ENCODE results near the gene SEL1L2.
A peak's percentile ranks its signal among the peaks of the same experiment; 100 is the strongest.
"Not testable (repeated sequence)": the region's sequence is repeated elsewhere in the genome, so short reads cannot be mapped to it uniquely, and the experiment has no call there.

SEL1L2 gene, protein sequence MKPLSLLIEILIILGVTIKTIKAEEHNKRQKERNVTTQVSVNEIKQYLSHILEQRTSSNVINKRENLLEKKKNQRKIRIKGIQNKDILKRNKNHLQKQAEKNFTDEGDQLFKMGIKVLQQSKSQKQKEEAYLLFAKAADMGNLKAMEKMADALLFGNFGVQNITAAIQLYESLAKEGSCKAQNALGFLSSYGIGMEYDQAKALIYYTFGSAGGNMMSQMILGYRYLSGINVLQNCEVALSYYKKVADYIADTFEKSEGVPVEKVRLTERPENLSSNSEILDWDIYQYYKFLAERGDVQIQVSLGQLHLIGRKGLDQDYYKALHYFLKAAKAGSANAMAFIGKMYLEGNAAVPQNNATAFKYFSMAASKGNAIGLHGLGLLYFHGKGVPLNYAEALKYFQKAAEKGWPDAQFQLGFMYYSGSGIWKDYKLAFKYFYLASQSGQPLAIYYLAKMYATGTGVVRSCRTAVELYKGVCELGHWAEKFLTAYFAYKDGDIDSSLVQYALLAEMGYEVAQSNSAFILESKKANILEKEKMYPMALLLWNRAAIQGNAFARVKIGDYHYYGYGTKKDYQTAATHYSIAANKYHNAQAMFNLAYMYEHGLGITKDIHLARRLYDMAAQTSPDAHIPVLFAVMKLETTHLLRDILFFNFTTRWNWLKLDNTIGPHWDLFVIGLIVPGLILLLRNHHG

DNA sequence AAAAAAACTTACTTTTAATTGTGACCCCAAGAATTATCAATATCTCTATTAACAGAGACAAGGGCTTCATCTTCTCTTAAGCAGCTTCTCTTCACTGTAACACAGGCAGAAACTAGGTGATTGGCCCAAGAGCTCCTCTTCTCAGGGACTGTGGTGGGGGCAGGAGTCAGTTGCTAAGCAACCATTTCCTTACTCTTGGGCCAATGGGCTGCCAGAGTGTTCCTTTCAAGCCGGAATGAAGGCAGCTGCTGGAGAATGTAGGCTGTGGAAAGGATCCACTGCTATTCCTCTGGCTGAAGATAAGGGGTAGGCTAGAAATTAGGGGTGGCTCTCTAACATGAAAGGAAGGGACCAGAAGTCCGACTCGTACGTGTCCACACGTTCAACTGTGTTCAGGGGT lies at the start of gene SEL1L2:
TSS of gene SEL1L2 (minus strand) at position 150 of the 400 bp plus-strand sequence. CDS start at position 70, 80 bp downstream.
- peak in 4 of 51 donors; percentile 1 to 7 (median 2) for DNase-seq

DNA sequence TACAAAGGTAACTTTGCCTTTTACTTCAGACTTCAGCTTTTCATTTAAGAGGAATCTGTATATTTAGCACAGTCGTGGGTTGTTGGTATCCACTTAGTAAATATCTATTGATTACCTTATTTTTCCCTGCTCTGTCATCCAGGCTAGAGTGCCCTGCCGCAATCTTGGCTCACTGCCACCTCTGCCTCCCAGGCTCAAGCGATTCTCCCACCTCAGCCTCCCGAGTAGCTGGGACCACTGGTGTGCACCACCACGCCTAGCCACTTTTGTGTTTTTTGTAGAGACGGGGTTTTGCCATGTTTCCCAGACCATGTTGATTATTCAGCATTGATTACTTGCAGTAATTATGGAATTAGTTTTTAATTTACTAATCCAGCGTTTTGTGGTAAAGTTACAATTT lies 46.2 kb upstream of the SEL1L2 start:
- no peak for DNase-seq

DNA sequence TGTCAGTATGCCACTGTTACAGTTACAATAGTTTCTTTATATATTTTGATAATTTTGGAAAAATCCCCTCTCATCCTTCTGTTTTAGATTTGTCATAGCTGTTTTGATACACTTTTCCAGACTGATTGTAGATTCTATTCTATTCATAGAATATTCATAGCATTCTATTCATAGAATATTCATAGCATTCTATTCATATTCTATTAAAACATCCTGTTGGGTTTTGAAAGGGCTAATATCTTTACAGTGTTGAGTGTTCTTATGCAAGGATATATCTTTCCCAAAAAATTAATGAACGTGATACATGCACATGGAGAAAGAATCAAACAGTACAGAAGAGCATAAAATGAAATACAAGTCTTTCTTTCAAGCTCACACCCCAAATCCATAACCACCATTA lies 42.9 kb upstream of the SEL1L2 start:
- DNase-seq = no peak

DNA sequence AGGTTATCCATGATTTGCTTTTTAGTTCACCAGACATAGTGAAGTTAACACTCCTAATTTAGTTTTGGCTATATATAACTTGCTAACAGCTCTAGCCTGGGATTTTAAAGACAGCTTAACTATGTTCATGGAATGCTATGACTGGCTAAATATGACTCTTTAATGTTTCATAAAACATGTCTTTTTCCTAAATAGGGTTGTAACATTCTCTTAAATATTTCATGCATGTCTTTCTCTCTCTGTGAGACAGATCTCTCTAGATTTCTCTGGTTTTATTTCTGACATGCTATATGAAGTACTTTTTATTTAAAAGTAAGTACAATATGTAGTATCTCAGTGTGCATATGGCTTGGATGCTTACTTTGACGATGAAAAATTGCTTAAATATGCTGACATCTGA lies 40.6 kb upstream of the SEL1L2 start:
- DNase-seq = no peak

DNA sequence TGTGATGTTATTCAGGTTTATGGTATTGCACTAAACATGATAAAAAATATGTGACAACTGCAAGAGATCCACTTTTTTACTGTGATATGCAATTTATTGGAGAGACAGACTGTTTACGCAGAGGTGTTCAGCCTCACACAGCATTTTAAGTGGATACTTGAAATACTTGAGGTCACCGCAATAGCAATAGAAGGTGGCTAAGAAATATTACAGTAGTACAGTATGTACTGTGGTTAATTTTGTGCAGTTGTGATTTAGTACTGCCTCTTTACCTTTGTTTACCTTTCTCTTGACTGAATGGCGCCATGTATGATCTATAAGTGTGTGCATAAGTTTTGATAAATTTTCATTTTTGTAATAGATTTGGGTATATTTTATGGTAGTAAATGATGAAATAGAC lies 22.3 kb upstream of the SEL1L2 start:
- DNase-seq = no peak

DNA sequence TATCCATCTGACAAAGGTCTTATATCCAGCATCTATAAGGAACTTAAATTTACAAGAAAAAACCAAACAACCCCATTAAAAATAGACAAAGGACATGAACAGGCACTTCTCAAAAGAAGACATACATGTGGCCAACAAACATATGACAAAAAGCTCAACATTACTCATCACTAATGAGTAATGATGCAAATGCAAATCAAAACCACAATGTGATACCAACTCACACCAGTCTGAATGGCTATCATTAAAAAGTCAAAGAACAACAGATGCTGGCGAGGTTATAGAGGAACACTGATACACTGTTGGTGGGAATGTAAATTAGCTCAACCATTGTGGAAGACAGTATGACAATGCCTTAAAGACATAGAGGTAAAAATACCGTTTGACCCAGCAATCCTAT lies 18.8 kb upstream of the SEL1L2 start:
- DNase-seq = no peak

DNA sequence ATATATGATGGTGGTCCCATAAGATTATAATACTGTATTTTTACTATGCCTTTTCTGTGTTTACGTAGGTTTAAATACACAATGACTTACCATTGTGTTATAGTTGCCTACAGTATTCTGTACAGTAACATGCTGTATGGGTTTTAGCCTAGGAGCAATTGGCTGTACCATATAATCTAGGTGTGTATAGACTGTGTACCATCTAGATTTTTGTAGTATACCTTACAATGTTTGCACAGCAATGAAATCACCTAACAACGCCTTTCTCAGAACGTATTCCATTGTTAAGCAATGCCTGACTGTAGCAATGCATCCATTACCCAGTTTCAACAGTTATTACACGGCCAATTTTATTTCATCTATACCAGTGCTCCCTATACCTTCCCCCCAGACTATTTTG lies 15.6 kb upstream of the SEL1L2 start:
- no peak for DNase-seq

DNA sequence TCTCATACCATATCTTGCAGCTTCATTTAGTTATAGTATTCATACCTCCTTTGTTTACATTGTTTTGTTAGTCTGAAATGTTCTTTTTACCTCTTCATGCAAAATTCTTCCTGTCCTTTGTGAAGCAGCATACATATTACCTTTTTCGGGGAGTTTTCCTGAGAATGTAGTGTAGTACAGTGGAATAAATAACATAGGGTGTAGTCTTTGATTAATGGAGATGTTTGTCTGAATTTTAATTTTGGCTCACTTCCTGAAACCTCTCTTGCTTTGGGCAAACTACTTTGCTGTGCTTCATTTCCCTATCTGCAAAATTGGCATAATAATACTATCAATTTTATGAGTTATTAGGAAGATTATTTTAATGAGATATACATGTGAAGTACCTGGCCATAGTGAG lies 10.5 kb upstream of the SEL1L2 start:
- DNase-seq = no peak

DNA sequence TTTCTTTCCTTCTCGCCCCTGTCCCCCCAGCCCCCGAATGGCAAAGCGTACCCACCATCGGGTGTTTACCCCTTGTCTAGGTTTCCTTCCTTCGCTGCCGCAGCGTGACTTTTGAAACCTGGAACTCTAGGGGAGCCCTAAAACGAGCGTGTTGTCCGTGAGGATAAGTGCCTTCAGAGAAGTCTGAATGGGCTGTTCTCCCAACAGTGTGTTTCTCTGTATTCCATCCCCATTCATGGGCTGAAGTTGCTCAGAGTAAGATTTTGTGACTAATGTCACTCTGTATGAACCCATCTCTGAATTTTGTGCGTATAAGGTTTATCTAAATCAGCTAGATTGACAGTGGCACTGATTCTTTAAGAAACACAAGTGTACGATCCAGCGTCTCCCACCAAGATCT lies 5.9 kb upstream of the SEL1L2 start:
- DNase-seq = peak in 7 of 51 donors; percentile 3 to 39 (median 25)

DNA sequence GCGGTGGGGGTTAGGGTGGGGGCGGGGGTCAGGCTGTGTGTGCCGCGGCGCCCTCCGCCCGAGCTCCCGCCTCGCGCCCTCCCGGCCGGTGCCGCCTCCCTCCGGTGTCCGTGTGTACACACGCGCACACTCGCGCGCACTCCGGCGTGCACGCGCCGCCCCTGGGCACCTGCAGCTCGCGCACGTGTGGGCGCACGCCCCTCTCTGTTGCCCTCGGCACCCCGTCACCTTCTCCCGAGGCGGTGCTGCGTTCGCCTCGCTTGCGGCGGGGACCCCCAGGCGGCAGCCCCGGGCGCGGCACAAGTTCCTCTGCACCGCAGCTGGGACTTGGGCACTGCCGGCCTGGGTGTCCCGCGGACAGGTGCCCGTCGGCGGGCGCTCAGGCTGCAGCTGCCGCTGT lies 5.4 kb upstream of the SEL1L2 start:
- peak in 31 of 51 donors; percentile 3 to 61 (median 26) for DNase-seq

DNA sequence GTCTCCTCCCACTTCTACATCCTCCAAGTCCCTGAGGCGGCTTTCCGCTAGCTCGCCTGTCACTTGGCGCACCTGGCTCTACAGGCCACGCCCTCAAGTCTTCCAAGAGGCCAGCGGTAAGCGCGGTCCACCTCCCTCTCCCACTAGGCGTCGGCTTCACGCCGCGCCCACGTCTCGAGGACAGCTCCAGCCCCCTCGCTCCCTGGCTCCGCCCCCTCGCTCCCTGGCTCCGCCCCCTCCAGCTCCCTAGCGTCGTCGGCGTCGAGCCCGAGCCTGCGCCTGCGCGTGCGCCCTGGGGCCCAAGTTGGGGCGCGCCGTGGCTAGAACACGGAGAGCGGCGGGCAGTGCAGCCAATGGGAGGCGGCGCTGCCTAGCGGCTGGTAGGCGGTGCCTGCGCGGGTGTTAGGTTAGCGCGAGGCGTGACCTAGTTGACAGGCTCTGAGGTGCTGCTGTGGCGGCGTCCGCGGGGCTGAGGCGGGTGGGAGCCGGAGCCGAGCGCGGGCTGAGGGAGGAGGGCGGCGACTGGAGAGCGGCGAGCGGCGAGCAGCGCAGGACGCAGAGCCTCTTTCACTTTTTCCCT lies 4.8 kb upstream of the SEL1L2 start, which contains the start of gene MACROD2:
TSS of gene MACROD2 (plus strand) at position 431 of the 580 bp plus-strand sequence.
- peak; percentile 8 to 93 (median 79) for DNase-seq

DNA sequence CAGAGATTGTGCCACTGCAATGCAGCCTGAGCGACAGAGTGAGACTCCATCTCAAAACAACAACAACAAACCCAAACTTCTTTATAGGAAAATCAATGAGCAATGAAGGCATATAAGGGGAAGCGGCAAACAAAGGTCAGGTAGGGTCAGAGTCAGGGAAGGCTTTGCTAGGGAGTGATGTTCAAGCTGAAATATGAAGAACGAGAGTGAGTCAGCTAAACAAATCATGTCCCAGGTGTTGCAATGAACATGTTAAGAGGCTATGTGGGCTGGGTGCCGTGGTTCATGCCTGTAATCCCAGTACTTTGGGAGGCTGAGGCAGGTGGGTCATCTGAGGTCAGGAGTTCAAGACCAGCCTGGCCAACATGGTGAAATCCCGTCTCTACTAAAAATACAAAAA lies 1.5 kb upstream of the SEL1L2 start:
- not testable (repeated sequence) for DNase-seq

DNA sequence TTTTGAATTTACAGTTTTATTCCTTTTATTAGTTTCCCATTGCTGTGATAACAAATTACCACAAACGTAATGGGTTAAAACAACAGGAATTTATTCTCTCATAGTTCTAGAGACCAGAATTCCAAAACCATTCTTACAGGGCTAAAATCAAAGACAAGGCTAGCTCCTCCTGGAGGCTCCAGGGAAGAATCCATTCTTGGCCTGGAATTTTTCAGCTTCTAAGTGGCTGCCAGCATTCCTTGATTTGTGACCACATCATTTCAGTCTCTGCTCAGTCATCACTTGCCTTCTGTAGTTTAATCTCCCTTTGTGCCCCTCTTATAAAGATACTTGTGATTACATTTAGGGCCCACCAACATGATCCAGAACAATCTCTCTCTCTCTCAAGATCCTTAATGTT lies 897 bp upstream of the SEL1L2 start:
- no peak for DNase-seq

DNA sequence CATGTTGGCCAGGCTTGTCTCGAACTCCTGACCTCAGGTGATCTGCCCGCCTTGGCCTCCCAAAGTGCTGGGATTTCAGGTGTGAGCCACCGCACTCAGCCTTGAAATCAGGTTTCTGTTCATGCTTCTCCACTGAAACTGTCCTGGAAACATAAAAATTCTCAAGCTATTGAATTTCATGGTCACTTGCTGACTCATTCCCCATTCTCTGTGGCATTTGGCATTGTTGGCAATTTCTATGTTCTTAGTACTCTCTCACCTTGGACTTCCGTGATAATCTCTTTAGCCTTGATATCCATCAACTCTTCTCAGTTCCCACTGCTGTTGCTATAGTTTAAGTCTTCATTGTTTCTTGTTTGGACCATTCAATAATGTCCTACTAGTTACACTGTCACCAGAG lies 6.2 kb downstream of the SEL1L2 start:
- no peak for DNase-seq

DNA sequence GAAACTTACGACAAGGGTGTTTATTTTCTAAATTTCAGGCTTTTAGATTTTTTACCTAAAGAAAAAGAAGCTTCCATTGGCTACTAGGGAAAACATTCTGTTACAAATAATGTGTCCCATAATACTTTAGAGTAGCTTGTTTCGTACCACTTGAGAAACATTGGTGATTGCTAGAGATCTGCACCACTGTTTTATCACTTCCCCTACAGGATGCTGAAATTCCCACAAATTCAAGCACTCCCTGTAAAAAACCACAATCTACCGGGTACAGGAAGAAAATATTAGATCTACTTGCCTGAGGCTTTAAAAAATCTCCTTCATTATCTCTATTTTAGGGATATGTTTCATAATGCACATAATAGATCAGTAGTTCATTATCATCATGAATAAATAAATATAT lies 29.9 kb downstream of the SEL1L2 start:
- no peak for DNase-seq

DNA sequence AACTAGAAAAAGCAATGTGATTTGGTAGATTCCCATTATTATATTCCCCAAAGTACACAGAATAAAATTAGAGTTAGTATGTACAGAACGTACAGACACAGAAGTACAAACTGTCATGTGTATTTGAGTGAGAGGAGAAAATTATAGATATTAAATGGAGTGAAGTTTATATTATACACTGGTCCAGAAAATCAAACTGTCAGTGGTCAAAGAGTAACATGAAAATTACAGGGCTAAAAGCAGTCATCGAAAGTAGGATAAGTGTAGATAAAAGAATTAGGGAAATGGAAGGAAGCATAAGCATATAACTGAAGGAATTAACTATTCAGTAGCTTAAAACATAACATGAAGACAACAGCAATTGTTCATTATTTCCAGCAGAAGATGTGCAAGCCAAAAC lies 30.3 kb downstream of the SEL1L2 start:
- no peak for DNase-seq

DNA sequence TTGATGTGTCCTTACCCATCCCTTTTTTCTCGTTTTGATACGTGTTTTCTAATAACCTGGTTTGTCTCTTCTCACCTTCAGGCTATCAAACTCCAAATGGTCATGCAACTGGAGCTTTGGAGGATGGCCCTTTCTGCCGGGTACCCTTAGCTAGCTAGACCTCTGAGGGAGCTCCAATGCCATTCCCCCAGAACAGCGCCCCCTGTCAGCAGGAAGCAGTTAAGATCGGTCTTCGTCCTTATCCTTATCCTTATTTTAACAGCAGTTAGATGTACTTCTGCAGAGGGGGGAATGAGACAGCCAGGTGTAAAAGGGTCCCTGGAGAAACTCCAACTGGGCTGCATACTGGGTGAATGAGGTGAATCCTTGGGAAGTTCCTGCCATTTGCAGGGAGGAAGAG lies 37.2 kb downstream of the SEL1L2 start:
- DNase-seq = no peak

DNA sequence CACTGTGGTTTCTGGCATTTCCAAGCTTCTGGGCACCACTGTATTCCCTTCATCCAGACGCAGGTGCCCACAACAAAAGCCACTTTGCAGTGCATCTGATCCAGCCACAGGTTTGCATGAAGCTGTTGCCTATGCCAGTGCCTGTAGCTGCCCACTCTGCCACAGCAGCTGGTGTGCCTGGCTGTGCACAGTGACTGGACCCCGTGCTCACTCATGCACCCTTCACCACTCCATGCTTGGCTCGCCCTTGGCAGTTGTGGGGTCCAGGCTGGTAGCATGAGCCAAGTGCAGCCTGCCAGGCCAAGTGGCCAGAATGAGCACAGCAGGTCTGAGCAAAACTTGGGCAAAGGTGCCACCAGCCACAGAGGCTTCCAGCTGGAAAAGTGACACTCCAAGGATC lies 42.7 kb downstream of the SEL1L2 start:
- DNase-seq = no peak

DNA sequence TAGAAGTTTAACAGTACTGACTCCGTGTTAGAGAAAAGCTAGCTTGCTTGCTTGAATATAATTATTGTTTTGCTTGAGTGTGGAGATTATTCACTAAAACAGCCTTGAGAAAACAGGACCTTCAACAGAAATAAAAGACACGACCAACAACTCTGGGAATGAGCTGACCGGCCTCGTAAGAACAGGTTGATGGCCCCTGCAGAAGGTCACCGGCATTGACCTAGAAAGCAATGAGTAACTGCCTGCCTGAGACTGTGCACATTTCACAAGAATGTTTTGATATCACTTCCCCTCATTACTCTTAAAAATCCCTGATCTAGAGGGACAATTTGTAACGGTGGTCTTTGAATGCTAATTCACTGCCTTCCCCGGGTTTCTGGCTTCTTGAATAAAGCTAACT lies 49.4 kb downstream of the SEL1L2 start:
- DNase-seq = no peak

DNA sequence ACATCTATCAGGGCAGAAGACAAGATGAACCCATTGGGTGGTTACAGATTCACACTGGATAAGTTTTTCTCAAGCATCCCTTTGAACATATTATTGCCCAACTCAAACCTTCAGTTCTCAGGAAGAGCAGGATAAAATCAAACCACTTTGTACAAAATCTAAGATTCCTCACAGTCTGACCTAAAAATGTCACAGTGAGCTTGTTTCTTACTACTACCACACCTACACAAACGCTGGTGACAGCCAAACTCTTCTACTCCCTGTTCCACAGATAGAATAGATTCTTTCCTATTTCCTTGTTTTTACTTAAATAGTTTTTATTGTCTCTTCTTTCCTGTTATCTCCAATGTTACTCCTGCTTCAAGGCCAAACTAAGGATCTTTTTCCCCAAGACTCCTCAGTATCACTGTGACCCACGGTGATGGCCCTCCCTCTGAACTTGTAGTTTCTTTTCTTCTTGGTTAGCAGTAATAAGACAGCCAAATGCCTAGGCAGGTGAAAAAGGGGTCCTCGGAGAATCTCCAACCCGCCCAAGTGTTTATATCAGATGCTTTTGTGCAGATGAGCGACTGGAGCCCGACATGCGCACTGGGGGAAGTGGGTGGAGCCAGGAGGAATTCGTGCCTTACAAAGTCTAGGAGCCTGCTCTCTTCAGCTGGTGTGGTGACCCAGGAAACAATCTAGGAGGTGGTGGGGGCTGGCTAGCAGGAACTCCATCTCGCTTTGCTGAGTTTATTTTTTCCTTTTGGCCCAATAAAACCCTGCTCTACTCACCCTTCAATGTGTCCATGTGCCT lies 53.4 kb downstream of the SEL1L2 start:
- DNase-seq = no peak

DNA sequence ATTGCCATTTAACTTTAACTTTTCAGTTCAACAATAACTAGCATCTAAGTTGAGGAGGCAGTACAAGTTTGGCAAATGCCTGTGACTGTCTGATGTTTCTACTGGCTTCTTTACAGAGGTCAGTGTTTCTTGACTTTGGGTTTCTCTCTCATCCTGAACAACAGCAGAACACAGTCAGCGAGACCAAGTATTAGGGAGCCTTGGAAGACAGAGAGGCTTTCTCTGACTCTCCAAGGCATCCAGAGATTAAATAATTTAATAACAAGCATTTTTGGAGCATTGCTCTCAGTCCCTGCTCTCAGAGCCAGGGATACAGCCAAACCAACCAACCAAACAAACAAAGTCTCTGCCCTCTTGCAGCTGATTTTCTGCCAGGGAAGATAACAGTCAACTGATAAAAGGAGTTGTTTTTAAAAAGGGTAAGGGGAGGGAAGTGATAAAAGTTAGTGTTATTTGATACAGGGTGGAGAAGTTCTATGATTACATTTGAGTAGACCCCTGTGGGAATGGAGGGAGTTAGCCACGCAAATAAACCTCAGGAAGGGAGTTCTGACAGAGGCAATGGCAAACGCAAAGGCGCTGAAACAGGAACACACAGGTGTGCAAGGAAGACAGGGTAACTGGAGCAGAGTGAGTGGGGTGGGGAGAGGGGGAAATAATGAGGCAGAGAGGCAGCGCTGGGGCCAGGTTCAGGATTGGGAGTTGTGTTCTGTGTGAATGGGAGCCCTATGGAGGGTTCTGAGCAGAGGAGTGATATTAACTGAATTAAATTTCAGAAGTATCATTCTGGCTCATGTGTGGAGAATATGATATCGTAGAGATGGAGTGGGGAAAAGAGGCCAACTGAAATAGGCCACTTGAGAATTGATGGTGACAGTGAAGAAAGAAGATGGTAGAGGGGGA lies 55.2 kb downstream of the SEL1L2 start:
- DNase-seq = no peak
